GM23338 (cell line): Measurements from ENCODE around the gene STK39. TPM values are rescaled to one million over a fixed set of nuclear protein-coding genes. Genes with fewer than 3 reads are reported as not detected.

ENCODE experiments used
- ATAC-seq: fragments of 200-7000 bp; cut with Tn5 transposase; 3 replicates; pipeline ENCODE4 v1.9.1; 2020
- DNase-seq: peaks from one replicate; pipeline ENCODE4 v3.0.0-alpha.2; 2015; ENCODE audit warnings: low spot score
- H2AFZ ChIP-seq: fragments of 200-600 bp; sonication (generic); 2 replicates; pipeline ENCODE4 v1.8.0; 2016; ENCODE audit warnings: antibody characterized with exemption, mild to moderate bottlenecking, moderate library complexity
- H3F3A ChIP-seq: fragments of 200-600 bp; sonication (generic); replicated peaks from 2 replicates; pipeline ENCODE4 v1.8.0; 2017; ENCODE audit warnings: antibody characterized with exemption, mixed run types, low read depth
- H3K27ac ChIP-seq: fragments of 200-600 bp; sonication (generic); 2 replicates; pipeline ENCODE4 v1.6.1; 2016; ENCODE audit warnings: low read depth
- H3K27me3 ChIP-seq: fragments of 200-600 bp; sonication (generic); 2 replicates; pipeline ENCODE4 v1.8.0; 2016; ENCODE audit warnings: mild to moderate bottlenecking, mixed run types, moderate library complexity; ENCODE audit not compliant: insufficient read depth
- H3K36me3 ChIP-seq: fragments of 200-600 bp; sonication (generic); 2 replicates; pipeline ENCODE4 v1.8.0; 2016; ENCODE audit warnings: mild to moderate bottlenecking; ENCODE audit not compliant: insufficient read depth
- H3K4me1 ChIP-seq: fragments of 200-600 bp; sonication (generic); 2 replicates; pipeline ENCODE4 v1.8.0; 2016; ENCODE audit warnings: mild to moderate bottlenecking, moderate library complexity; ENCODE audit not compliant: insufficient read depth
- H3K4me2 ChIP-seq: fragments of 200-600 bp; sonication (generic); 2 replicates; pipeline ENCODE4 v1.7.1; 2017; ENCODE audit warnings: mixed run types
- H3K4me3 ChIP-seq: fragments of 200-600 bp; sonication (generic); 2 replicates; pipeline ENCODE4 v1.6.1; 2016; ENCODE audit warnings: mixed run types
- H3K79me2 ChIP-seq: fragments of 200-600 bp; sonication (generic); replicated peaks from 2 replicates; pipeline ENCODE4 v1.8.0; 2017; ENCODE audit warnings: mild to moderate bottlenecking; ENCODE audit not compliant: insufficient read depth
- H3K9me2 ChIP-seq: fragments of 200-600 bp; sonication (generic); 2 replicates; pipeline ENCODE4 v1.8.0; 2017; ENCODE audit not compliant: insufficient read depth
- H4K20me1 ChIP-seq: fragments of 200-600 bp; sonication (generic); replicated peaks from 2 replicates; pipeline ENCODE4 v1.8.0; 2017; ENCODE audit warnings: mild to moderate bottlenecking; ENCODE audit not compliant: insufficient read depth
- H3K27ac Mint-ChIP-seq: 2 replicates; pipeline ENCODE4 v1.8.0; 2020; ENCODE audit warnings: inconsistent platforms, mild to moderate bottlenecking, moderate library complexity, mixed read lengths
- H3K27me3 Mint-ChIP-seq: 3 replicates; pipeline ENCODE4 v1.8.0; 2022; ENCODE audit warnings: low read depth, mild to moderate bottlenecking, moderate library complexity, mixed read lengths, inconsistent platforms; ENCODE audit not compliant: insufficient read depth, poor library complexity
- H3K36me3 Mint-ChIP-seq: 3 replicates; pipeline ENCODE4 v1.8.0; 2021; ENCODE audit warnings: low read depth, mild to moderate bottlenecking, inconsistent platforms, moderate library complexity, mixed read lengths
- H3K4me1 Mint-ChIP-seq: 3 replicates; pipeline ENCODE4 v1.8.0; 2020; ENCODE audit warnings: mild to moderate bottlenecking, inconsistent platforms, mixed read lengths
- H3K4me3 Mint-ChIP-seq: 3 replicates; pipeline ENCODE4 v1.8.0; 2021; ENCODE audit warnings: moderate library complexity, mild to moderate bottlenecking, inconsistent platforms, mixed read lengths
- H3K9me3 Mint-ChIP-seq: 3 replicates; pipeline ENCODE4 v1.8.0; 2020; ENCODE audit warnings: moderate library complexity, mild to moderate bottlenecking, inconsistent platforms, mixed read lengths
- EZH2 ChIP-seq: fragments of 200-600 bp; sonication (generic); IDR thresholded peaks from one replicate; pipeline ENCODE4 v1.8.0; 2017; ENCODE audit warnings: antibody characterized with exemption, mild to moderate bottlenecking, low read depth; ENCODE audit not compliant: unreplicated experiment
- EZH2phosphoT487 ChIP-seq: fragments of 200-600 bp; sonication (generic); IDR thresholded peaks from one replicate; pipeline ENCODE4 v1.8.1; 2018; ENCODE audit warnings: antibody characterized with exemption; ENCODE audit not compliant: unreplicated experiment
- JUNB ChIP-seq: IDR thresholded peaks from one replicate; pipeline ENCODE4 v1.6.1; 2016; ENCODE audit warnings: antibody characterized with exemption; ENCODE audit not compliant: unreplicated experiment
- NANOG ChIP-seq: IDR thresholded peaks from 2 replicates; pipeline ENCODE4 v1.6.1; 2016; ENCODE audit warnings: antibody characterized with exemption, borderline replicate concordance
- POLR2AphosphoS5 ChIP-seq: IDR thresholded peaks from 2 replicates; pipeline ENCODE4 v1.6.1; 2016; ENCODE audit warnings: antibody characterized with exemption, low read depth
- STAT1 ChIP-seq: IDR thresholded peaks from one replicate; pipeline ENCODE4 v1.6.1; 2016; ENCODE audit warnings: antibody characterized with exemption; ENCODE audit not compliant: unreplicated experiment
- ZNF114 ChIP-seq: fragments of 250-450 bp; sonication (Bioruptor Pico); IDR thresholded peaks from 2 replicates; pipeline ENCODE4 v1.5.0; 2020; ENCODE audit warnings: mild to moderate bottlenecking, moderate library complexity
- ZNF331 ChIP-seq: fragments of 250-450 bp; sonication (Bioruptor Pico); IDR thresholded peaks from 2 replicates; pipeline ENCODE4 v1.5.0; 2020; ENCODE audit warnings: low read depth, mild to moderate bottlenecking, moderate library complexity
- polyA plus RNA-seq: library from polyadenylated mRNA; unstranded; fragments of >200 nt; fragmentation: Nextera tagmentation; extraction: Ambion mirVana; gene quantifications from 2 replicates; pipeline ENCODE4 v1.2.1, GENCODE V29; 2016
- total RNA-seq: library from RNA; depleted of rRNA; stranded (reverse); fragments of >200 nt; shearing (Covaris generic); gene quantifications from 2 replicates; pipeline ENCODE4 v1.2.3, GENCODE V29; 2014
- TF ChIP-seq, protein P1 (sequence below): IDR thresholded peaks from one replicate; pipeline ENCODE4 v1.6.1; 2018; ENCODE audit warnings: antibody characterized with exemption; ENCODE audit not compliant: unreplicated experiment
- TF ChIP-seq, protein P2 (sequence below): IDR thresholded peaks from 2 replicates; pipeline ENCODE4 v1.6.1; 2016; ENCODE audit warnings: antibody characterized with exemption
- TF ChIP-seq, protein P3 (sequence below), 2 experiments: fragments of 200-600 bp in 1 of 2; sonication (generic) in 1 of 2; conservative IDR thresholded peaks; 2 replicates each; pipeline versions ENCODE4 v1.5.1 to v1.6.1; 2016 to 2017; ENCODE audit warnings: antibody characterized with exemption in 2 of 2, low read depth in 2 of 2, mild to moderate bottlenecking in 2 of 2, moderate library complexity in 1 of 2
- TF ChIP-seq, protein P4 (sequence below): fragments of 250-450 bp; sonication (Bioruptor Pico); IDR thresholded peaks from 2 replicates; pipeline ENCODE4 v1.5.0; 2020; ENCODE audit warnings: mild to moderate bottlenecking, moderate library complexity

Gene STK39
- total and polyA plus RNA-seq, 2 experiments from 2014 or later: 9.5 to 16.9 TPM

DNA sequence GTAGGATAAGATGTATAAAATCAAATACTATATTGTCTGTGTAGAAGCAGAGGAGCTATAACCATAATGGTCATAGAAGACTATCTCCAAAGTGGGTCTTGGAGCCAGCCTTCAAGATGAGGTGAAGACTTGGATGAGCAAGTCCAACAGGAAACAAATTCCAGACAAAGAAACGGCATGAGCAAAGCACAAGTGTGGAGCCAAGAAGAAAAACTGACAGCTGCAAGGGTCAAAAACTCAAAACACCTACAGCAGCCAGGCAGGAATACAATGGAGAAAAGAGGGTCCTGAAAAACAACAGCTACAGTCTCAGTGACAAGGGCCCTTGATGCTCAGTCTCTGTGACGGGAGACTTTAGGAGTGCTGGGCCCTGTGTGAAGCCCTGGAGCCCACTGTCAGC lies 102.4 kb downstream of the STK39 start (continued):
- TF ChIP-seq, protein P1, sequence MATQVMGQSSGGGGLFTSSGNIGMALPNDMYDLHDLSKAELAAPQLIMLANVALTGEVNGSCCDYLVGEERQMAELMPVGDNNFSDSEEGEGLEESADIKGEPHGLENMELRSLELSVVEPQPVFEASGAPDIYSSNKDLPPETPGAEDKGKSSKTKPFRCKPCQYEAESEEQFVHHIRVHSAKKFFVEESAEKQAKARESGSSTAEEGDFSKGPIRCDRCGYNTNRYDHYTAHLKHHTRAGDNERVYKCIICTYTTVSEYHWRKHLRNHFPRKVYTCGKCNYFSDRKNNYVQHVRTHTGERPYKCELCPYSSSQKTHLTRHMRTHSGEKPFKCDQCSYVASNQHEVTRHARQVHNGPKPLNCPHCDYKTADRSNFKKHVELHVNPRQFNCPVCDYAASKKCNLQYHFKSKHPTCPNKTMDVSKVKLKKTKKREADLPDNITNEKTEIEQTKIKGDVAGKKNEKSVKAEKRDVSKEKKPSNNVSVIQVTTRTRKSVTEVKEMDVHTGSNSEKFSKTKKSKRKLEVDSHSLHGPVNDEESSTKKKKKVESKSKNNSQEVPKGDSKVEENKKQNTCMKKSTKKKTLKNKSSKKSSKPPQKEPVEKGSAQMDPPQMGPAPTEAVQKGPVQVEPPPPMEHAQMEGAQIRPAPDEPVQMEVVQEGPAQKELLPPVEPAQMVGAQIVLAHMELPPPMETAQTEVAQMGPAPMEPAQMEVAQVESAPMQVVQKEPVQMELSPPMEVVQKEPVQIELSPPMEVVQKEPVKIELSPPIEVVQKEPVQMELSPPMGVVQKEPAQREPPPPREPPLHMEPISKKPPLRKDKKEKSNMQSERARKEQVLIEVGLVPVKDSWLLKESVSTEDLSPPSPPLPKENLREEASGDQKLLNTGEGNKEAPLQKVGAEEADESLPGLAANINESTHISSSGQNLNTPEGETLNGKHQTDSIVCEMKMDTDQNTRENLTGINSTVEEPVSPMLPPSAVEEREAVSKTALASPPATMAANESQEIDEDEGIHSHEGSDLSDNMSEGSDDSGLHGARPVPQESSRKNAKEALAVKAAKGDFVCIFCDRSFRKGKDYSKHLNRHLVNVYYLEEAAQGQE: no peak

DNA sequence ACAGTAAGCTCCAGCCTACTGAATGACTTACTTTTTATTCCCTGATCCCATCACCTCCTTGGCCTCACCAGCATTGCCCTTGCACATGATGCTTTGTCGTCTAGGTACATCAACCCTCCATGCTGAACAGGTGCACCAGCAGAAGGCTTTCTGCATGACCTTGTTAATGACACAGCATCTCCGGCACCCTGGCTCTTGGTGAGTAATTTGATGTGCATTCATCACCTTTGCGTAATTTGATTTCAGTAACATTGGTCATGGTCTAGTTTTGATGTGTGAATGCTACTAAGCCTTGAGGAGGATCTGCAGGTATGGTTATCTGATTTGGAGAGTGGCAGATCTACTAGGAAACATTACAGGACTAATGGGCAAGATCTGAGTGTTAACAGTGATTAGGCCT lies 103.6 kb downstream of the STK39 start:
- no peaks in the 10 kb centered on the region for H3F3A ChIP-seq
- no peaks in the 10 kb centered on the region for H3K79me2 ChIP-seq
- TF ChIP-seq, protein P2, sequence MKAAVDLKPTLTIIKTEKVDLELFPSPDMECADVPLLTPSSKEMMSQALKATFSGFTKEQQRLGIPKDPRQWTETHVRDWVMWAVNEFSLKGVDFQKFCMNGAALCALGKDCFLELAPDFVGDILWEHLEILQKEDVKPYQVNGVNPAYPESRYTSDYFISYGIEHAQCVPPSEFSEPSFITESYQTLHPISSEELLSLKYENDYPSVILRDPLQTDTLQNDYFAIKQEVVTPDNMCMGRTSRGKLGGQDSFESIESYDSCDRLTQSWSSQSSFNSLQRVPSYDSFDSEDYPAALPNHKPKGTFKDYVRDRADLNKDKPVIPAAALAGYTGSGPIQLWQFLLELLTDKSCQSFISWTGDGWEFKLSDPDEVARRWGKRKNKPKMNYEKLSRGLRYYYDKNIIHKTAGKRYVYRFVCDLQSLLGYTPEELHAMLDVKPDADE: no peak
- TF ChIP-seq, protein P3, sequence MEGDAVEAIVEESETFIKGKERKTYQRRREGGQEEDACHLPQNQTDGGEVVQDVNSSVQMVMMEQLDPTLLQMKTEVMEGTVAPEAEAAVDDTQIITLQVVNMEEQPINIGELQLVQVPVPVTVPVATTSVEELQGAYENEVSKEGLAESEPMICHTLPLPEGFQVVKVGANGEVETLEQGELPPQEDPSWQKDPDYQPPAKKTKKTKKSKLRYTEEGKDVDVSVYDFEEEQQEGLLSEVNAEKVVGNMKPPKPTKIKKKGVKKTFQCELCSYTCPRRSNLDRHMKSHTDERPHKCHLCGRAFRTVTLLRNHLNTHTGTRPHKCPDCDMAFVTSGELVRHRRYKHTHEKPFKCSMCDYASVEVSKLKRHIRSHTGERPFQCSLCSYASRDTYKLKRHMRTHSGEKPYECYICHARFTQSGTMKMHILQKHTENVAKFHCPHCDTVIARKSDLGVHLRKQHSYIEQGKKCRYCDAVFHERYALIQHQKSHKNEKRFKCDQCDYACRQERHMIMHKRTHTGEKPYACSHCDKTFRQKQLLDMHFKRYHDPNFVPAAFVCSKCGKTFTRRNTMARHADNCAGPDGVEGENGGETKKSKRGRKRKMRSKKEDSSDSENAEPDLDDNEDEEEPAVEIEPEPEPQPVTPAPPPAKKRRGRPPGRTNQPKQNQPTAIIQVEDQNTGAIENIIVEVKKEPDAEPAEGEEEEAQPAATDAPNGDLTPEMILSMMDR (conservative IDR thresholded peaks at IDR 0.05; ENCODE audit: low read depth in 2 of 2): no peak
- TF ChIP-seq, protein P4, sequence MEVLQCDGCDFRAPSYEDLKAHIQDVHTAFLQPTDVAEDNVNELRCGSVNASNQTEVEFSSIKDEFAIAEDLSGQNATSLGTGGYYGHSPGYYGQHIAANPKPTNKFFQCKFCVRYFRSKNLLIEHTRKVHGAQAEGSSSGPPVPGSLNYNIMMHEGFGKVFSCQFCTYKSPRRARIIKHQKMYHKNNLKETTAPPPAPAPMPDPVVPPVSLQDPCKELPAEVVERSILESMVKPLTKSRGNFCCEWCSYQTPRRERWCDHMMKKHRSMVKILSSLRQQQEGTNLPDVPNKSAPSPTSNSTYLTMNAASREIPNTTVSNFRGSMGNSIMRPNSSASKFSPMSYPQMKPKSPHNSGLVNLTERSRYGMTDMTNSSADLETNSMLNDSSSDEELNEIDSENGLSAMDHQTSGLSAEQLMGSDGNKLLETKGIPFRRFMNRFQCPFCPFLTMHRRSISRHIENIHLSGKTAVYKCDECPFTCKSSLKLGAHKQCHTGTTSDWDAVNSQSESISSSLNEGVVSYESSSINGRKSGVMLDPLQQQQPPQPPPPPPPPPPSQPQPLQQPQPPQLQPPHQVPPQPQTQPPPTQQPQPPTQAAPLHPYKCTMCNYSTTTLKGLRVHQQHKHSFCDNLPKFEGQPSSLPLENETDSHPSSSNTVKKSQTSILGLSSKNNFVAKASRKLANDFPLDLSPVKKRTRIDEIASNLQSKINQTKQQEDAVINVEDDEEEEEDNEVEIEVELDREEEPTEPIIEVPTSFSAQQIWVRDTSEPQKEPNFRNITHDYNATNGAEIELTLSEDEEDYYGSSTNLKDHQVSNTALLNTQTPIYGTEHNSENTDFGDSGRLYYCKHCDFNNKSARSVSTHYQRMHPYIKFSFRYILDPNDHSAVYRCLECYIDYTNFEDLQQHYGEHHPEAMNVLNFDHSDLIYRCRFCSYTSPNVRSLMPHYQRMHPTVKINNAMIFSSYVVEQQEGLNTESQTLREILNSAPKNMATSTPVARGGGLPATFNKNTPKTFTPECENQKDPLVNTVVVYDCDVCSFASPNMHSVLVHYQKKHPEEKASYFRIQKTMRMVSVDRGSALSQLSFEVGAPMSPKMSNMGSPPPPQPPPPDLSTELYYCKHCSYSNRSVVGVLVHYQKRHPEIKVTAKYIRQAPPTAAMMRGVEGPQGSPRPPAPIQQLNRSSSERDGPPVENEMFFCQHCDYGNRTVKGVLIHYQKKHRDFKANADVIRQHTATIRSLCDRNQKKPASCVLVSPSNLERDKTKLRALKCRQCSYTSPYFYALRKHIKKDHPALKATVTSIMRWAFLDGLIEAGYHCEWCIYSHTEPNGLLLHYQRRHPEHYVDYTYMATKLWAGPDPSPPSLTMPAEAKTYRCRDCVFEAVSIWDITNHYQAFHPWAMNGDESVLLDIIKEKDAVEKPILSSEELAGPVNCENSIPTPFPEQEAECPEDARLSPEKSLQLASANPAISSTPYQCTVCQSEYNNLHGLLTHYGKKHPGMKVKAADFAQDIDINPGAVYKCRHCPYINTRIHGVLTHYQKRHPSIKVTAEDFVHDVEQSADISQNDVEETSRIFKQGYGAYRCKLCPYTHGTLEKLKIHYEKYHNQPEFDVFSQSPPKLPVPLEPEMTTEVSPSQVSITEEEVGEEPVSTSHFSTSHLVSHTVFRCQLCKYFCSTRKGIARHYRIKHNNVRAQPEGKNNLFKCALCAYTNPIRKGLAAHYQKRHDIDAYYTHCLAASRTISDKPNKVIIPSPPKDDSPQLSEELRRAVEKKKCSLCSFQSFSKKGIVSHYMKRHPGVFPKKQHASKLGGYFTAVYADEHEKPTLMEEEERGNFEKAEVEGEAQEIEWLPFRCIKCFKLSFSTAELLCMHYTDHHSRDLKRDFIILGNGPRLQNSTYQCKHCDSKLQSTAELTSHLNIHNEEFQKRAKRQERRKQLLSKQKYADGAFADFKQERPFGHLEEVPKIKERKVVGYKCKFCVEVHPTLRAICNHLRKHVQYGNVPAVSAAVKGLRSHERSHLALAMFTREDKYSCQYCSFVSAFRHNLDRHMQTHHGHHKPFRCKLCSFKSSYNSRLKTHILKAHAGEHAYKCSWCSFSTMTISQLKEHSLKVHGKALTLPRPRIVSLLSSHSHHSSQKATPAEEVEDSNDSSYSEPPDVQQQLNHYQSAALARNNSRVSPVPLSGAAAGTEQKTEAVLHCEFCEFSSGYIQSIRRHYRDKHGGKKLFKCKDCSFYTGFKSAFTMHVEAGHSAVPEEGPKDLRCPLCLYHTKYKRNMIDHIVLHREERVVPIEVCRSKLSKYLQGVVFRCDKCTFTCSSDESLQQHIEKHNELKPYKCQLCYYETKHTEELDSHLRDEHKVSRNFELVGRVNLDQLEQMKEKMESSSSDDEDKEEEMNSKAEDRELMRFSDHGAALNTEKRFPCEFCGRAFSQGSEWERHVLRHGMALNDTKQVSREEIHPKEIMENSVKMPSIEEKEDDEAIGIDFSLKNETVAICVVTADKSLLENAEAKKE (CRISPR knock-in tag): no peak
- TF ChIP-seq NANOG: no peak
- TF ChIP-seq EZH2phosphoT487: no peak
- TF ChIP-seq POLR2AphosphoS5: no peak
- no peak for TF ChIP-seq STAT1
- no peak for TF ChIP-seq JUNB
- no peak for TF ChIP-seq ZNF114 (CRISPR knock-in tag)
- no peak for TF ChIP-seq ZNF331 (CRISPR knock-in tag)
- TF ChIP-seq EZH2: no peak

More for the DNA sequence above, 103.6 kb downstream of the STK39 start:
- Histone ChIP-seq H3K36me3 (no peaks in the 10 kb centered on the region), H3K27ac (no peak overlapping the region), H3K27me3 (no peaks in the 10 kb centered on the region), H2AFZ (no peak overlapping the region), H3K4me2 (no peak overlapping the region), H4K20me1 (no peaks in the 10 kb centered on the region; the same call in 1 of the 2 replicates), H3K4me3 (no peak overlapping the region), H3K9me2 (no peaks in the 10 kb centered on the region), H3K4me1 (no peaks in the 10 kb centered on the region)
- Mint-ChIP-seq H3K27me3 (peaks cover 1% of the 10 kb centered on the region), H3K4me3 (no peak overlapping the region), H3K4me1 (peaks cover 5% of the 10 kb centered on the region; the same call in 2 of the 3 replicates), H3K36me3 (no peaks in the 10 kb centered on the region), H3K9me3 (no peaks in the 10 kb centered on the region), H3K27ac (no peak overlapping the region)
- DNase-seq (no peak), ATAC-seq (no peak)
